Pons (tissue), 1 donor: ENCODE results near the gene TMEM43.

Source experiments
- DNase-seq: peaks from one replicate; pipeline ENCODE4 v3.0.0-alpha.2; 2016; ENCODE audit warnings: low spot score

The TMEM43 gene

DNA sequence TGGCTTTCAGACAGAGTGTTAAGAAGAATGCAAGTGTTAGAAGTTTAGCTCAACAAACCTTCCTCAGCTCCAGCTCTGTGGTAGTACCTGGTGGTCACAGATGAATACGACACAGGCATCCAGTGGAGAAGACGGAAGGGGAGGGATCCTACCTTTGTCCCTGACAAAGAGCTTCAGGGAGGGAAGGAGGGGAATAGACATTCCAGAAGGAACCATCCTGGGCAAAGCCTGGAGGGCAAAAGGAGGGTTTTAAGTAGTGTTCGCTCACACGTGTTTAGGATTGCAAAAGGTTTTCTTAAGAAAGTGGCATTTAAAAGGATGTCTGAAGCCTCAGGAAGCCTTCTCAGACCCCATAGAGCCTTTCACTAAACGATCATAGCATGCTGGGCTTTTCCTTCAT lies 3.0 kb upstream of the TMEM43 start:
- no peak for DNase-seq

DNA sequence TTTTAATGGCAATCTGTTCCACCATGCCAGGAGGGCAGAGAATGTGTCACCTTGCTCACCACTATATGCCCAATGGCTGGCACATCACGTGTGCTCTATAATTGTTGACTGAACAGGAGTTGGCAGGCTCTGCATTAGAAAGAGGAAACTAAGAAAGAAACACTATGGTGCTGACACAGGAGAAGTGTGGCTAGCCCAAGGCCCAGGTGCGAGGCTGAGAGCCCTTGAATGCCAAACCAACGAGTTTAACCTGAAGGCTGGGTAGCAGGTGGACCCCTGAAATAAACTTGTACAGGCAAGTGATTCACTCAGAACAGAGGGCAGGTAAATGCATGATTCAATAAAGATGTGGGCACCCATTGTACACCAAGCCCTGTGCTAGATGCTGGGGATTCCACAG lies 2.6 kb upstream of the TMEM43 start:
- DNase-seq: no peak

DNA sequence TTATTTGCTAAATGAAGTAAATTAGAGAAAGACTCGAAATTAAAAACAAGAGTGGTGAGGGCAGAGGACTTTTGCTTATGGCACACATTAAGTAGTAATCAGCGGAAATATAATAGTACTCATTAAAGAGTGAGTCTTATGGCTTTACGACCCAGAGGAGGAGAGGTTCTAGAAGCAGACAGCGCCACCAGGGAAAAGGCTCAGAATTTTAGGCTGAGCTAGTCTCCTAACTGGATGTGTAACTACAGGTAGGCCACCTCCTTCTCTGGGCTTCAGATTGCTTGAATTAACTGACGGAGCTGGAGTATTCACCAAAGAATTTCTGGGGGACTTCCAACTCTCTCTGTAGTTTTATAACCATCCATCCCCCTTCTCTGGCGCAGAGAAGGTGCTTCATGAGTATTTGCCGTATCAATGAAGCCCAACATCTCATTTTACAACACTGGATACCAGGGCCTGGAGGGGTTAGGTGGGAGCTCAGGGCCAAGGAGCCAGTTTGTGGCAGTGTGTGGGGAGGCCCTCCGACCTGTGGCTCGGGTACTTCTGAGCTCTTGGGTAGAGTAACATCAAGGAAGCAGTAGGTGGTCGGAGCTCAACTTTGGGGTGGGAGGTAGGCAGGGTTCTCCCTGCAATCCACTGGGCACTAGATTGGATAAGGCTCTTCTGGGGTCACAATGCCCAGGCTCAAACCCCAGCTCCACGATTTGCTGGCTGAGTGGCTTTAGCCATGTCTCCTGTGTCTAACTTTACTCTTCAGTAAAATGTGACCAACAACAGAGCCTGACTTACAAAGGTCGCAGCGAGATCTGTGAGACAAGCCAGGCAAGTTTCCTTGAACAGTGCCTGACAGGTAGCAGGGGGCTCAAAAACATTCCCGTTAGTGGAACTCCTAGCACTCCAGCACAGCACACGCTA lies 1.3 kb upstream of the TMEM43 start:
- DNase-seq: no peak

DNA sequence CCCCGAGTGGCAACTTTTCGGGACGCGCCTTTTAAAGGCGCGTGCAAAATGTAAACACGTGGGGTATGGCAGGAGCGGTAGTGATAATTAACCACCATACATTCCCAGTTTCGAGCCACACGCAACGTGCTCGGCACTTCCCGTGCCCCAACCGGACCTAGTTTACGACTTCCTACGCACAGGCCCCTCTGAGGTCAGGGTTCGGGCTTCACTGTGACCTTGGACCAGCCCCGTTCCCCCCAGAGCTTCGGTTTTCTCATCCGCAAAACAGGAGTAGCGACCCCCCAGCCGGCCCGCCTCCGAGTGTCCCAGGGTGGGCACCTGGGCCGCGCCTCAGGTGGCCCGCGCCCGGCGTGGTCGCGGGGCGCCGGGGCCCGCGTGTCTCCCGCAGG lies 633 bp upstream of the TMEM43 start:
- peak; percentile 69 for DNase-seq

DNA sequence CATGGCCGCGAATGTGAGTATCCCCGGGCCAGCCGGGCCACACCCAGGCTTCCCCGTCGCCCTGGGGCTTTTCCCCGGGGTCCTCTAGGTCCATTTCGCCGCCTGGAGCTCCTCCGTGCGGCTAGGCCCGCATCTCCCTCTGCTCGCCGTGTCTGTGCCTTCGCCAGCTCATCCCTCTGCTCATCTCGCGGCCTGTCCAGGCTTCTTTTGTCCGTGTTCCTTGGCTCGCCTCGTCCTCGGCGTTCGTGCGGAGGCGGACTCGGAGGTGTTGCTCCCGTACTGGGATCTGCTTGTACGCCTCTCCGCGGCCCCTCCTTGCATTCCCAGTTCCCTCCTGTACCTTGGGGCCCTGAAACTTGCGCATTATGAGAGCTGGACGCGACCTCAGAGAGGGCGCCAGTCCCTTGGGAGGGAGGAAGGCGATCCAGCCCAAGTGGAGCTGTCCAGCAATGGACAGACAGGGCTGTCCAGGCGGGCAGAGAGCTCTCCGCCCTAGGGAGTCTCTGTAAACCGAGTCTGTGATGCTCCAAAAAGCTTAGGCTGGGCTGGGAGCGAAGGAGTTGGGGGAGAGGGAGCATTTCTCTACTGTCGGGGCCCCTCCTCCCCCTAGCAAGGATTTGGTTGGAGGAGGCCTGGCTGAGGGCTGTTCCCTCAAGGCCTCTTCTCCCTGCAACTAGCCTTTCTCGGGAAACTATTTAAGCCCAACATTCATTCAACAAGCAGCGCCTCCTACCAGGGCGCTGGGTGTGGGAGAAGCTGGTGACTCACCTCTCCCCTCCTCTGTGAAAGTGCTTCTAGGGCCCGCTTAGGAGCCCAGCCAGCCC lies 553 bp downstream of the TMEM43 start:
- peak; percentile 37 for DNase-seq

DNA sequence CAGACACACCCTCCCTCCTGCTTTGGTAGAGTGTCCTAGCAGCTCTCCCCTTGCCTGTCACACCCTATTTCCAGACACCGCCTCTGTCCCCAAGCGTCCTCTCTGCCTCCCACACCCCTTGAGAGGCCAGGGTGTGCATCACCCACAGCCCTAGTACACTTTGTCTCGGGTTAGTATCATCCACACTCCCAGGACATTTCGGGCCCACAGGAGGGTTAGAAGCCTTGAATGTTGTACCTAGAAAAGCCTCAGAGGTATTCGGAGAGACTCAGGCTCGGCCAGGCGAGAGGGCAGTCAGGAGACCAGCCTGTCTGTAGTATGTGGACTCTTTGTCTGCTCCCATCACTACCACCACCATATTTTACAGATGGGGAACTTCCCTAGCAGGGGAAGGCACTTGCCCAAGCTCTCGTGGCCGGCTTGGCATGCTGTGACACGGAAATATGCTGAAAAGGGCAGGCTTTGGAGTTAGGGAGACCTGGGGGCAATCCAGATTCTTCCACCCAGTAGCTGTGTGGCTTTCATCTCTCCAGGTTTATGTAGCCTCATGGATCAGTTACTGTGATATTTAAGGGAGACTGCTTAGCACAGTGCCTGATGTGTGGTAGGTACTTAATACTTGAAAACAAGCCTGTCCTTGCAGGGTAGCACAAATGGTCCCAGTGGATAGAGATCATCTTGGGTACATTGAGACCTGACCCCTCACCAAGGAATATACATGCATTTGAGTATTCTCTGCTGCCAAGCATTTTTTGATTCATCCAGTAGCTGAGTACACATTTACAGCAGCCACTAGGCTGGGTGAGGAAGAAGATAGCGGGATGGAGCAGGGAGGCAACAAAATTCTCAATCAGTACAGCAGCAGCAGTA lies 1.4 kb downstream of the TMEM43 start:
- DNase-seq: no peak

DNA sequence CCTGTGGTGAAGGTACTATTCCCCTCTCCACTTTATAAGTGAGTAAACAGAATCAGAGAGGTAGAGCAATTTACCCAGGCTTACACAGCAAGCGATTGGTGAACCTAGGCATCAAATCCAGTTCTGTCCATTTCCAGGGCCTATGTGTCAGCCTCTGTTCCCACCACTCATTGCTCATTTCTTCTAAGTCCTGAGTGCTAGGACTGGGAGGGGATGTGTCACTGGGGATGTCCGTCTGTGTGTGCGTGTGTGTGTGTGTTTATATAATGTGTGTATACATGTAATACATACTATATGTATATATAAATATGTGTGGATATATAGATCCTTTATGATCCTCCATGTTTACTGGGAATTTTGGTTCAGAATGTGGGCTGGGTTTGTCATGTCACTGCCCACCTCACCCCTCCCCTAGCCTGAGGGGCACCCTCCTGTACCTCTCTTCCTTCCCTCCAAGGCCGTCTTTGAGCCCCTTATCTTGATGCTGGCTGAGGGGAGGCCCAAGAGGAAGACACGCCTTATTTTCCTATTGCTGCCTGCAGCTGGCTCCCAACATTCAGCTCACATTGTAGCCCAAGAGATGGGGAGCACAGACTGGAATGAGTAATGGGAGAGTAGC lies 2.1 kb downstream of the TMEM43 start:
- DNase-seq: no peak

DNA sequence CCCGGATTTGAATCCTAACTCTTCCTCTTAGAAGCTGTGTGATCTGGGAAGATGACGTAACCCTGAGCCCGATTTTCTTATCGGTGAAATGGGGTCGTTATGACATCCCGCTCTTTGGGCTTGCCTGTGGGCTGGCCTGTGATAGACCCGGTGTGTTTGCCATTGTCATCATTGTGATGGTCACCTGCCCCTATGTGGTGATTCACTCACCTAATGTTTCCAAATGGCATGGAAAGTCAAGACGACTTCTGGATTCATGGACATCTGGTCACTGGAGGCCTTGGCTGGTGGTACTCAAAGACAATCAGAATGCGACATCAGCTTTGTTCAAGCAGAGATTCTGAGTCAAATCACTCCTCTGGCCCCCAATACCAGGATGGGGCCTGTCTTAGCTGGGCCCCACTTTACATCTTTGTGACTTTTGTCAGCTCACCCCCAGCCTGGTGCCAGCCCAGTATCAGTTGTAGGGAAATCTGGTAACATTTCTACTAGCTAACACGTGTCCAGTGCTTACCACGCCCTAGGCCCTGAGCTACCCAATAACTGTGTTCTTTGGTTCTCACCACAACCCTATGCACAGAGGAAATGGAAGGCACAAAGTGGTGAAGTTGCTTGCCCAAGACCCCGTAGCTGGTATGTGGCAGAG lies 2.8 kb downstream of the TMEM43 start:
- DNase-seq: no peak

DNA sequence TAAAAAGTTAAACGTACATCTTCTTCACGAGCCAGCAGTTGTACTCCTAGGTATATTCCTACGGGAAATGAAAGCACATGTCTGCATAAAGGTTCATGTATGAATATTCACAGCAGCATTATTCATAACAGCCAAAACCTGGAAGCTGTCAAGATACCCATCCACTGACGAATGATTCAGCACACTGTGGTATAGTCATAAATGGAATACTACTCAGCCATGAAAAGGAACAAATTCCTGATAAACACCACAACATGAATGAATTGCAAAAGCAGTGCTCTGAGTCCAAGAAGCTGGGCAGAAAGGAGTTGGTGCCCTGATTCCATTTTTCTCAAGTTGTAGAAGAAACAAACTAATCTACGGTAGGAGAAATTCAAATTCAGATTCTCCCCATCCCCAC lies 3.9 kb downstream of the TMEM43 start:
- DNase-seq: no peak

DNA sequence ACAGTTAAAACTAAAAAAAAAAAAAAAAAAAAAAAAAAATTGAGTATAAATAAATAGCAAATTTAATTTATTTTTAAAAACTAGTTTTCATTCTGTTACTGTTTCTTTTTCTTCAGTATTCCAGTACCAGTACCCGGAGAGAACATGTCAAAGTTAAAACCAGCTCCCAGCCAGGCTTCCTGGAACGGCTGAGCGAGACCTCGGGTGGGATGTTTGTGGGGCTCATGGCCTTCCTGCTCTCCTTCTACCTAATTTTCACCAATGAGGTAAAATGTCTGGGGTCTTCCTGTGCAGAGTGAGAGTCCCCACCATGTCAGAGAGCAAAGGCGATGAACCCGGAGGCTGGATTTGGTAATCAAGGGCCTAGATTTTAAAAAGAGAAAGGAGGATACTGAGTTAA lies 4.4 kb downstream of the TMEM43 start:
- no peak for DNase-seq

DNA sequence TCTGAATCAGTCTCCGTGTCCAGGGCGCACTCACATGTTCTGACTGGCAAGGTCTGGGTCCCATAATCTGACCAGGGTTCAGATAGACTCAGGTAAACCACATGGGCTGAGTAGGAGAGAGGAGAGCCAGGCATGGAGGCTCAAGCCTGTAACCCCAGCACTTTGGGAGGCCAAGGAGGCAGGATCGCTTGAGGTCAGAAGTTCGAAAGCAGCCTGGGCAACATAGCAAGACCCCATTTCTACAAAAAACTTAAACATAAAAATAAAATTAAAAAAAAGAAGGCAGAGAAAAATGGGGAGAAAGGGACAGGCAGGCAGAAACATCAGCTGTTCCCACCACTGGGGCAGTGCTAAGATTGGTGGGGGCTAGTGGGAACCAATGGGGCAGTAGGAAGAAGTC lies 5.4 kb downstream of the TMEM43 start:
- DNase-seq: no peak

DNA sequence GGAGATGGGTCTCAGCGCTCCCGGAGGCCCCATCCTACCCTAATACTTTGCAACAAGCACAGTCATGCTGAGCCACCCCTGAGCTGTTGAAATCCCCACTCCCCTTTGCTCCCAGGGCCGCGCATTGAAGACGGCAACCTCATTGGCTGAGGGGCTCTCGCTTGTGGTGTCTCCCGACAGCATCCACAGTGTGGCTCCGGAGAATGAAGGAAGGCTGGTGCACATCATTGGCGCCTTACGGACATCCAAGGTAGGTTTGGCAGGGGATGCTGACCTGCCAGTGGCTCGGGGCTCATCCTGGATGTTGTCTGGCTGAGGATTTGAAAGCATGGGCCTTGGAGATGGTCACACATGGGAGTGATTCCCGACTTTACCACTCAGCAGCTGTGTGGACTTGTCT lies 5.9 kb downstream of the TMEM43 start:
- no peak for DNase-seq

DNA sequence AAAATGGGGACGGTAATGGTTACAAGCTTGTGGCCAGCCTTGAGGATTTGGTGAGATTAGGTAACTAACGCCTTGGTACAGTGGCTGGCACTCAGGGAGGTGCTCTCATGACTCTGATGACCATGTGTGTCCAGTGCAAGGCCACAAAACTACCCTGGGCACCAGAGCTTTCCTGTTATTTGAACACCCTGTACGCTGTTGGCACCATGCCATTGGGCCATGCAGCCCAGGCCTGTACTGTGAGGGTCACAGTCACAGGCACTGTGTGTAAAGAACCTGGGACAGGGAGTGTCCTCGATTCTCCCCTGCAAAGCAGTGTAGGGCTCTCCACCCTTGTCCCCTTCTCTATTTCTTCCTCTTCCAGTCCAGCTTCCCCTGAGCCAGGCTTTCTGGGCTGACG lies 6.3 kb downstream of the TMEM43 start:
- no peak for DNase-seq

DNA sequence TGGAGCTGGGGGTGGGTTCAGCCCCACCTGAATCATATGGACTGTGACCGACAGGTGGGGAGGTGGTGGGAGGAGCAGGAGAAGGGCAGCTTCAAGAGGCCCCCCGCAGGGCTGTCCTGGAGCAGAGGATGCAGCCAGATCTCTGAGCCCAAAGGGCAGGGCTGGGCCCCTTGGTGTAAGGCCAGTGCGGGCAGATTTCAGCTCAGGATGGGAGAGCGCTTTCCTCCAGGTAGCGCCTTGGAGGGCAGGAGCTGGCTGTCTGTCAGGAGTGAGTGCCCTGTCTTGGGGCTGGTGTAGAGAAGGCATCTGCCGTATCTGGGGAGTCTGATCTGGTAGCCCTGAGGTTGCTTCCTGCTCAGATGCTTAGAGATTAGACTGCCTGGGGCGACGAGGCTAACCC lies 7.3 kb downstream of the TMEM43 start:
- no peak for DNase-seq

DNA sequence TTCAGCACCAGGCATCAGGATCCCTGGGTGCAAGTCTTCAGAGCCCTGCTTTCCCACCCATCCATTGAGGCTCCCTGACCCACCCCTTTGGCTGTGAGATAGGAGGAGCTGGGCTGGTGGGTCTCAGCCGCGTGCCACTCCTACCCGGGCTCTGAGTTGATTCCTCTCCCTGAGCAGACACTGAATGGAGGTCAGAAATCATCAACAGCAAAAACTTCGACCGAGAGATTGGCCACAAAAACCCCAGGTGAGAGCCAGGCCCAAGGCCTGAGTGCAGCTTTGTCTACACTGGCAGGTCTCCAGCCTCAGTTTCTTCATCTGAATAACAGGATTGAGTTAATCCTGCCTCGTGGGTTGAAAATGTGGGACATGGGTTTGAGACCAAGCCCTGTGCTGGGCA lies 7.8 kb downstream of the TMEM43 start:
- DNase-seq: no peak

DNA sequence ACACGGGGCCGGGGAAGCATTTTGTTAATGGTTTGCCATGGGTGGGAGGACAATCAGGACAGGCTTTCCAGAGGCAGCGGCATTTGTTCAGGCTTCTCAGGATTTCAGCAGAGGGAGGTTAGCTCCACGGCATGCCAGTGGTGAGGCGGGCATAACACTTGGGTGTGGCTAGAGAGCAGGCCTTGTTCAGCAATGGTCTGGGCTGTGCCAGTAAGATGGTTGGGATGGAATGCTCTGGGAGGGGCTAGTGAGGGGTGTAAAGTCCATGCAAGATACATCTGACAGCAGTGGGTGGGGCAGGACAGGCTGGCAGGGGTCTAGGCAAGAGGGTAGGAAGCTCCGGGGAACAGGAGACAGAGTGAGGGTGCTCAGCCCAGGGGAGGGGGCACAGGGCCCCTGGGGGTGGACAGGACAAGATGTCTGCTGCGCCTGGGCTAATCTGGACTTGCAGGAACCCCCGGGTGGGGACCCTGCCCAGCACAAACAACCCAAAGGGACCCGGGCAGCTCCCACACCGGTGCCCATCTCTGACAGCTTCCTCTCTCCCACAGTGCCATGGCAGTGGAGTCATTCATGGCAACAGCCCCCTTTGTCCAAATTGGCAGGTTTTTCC lies 8.4 kb downstream of the TMEM43 start:
- no peak for DNase-seq

DNA sequence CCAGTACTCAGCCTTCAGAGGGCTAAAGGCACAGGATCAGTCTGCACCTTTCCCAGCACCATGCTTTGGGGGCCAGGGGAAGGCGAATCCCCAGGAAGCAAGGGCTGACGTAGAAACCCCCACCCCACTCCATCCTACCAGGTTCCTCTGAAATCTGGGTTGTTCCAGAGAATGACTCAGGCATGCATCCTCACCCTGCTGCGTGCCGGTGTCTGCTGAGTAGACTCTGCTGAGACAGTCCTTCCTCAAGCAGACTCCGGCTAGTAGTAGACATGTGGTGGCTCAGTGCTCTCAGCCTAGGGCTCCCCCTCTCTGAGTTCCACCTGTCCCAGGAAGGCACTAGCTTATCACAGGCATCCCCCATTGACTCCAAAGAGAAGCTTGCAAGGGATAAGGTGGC lies 9.0 kb downstream of the TMEM43 start:
- no peak for DNase-seq

DNA sequence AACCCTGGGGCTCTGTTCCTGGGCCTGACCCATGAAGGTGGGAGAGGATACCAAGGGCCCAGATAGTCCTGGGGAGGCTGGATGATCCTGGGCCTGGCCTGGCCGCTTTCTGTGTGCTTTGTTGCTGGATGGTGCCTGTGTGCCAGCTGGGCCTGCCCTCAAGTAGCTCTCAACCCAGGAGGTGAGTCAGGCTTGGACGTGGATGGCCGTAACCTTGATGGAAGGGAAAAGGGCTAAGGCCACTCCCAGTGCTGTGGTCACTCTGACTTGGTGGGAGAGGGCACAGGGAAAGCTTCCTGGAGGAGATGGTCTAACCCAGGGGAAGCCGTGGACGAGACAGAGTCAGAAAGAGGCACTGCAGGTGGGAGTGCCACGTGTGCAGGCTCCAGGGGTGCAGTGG lies 9.4 kb downstream of the TMEM43 start:
- no peak for DNase-seq

DNA sequence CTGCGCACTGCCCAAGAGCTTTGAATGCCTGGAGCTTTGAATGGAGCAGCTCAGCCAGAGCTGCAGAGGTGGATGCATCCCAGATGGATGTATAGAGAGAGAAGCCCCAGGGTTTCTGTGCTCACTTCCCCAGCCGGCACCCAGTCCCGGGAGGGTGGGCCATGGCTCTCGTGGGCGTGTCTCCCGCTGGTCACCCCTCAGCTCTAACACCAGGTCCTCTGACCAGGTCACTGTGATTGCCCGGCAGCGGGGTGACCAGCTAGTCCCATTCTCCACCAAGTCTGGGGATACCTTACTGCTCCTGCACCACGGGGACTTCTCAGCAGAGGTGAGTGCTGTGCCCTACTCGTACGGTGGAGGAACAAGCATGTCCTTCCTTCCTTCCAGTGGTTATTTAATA lies 10.7 kb downstream of the TMEM43 start:
- no peak for DNase-seq

DNA sequence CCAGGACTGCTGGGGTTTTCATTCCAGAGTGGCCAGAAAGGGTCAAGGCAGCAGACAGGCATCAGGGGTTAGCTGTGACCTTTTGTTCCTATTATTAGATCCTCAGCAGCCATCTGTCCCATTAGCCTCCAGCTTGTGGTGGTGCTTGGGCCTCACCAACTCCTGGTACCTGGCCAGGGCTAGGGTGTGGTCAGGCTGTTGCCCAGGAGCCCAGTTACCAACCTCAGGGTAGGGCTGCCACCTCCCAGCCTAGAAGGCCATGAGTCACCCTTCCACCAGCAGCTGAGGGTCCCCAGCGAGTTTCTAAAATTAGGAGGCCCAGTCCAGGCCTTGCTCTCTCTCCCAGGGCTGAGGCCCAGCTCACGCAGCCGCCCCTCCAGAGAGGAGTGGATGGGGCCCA lies 12.2 kb downstream of the TMEM43 start:
- DNase-seq: no peak

DNA sequence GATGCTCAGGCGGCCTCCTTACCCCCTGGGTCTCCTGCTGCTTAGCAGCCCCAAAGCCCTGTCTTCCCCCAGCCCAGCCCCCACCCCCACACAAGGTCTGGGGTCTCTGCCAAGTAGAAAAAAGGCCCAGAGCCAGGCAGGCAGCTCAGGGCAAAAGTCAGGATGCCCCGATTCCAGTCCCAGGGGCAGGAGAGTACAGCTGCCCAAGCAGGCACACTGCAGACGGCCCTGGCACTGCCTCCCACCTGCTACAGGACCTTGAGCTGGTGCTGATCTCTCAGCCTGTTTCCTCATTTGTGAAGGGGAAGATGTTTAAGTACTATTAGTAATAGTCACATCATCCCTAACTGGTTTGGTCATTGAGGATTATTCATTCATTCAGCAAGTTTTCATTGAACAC lies 12.6 kb downstream of the TMEM43 start:
- DNase-seq: no peak
